SJCRH30 (cell line): Measurements from ENCODE around the gene DCDC1. TPM values are rescaled to one million over a fixed set of nuclear protein-coding genes. Genes with fewer than 3 reads are reported as not detected.
"Not testable (repeated sequence)": the region's sequence is repeated elsewhere in the genome, so short reads cannot be mapped to it uniquely, and the experiment has no call there.

Experiments
- DNase-seq, 2 experiments: peaks; one replicate each; pipeline ENCODE4 v3.0.0-alpha.2; 2015 to 2020
- H3K27ac ChIP-seq: fragments of 250-450 bp; sonication (Bioruptor Pico); 2 replicates; pipeline ENCODE4 v1.5.1; 2020; ENCODE audit warnings: mild to moderate bottlenecking, moderate library complexity
- H3K27me3 ChIP-seq: fragments of 250-450 bp; sonication (Bioruptor Pico); 2 replicates; pipeline ENCODE4 v1.5.1; 2020; ENCODE audit warnings: mild to moderate bottlenecking, moderate library complexity
- H3K36me3 ChIP-seq: fragments of 250-450 bp; sonication (Bioruptor Pico); 2 replicates; pipeline ENCODE4 v1.5.1; 2020; ENCODE audit warnings: mild to moderate bottlenecking, moderate library complexity
- H3K4me1 ChIP-seq: fragments of 250-450 bp; sonication (Bioruptor Pico); 2 replicates; pipeline ENCODE4 v1.5.1; 2020; ENCODE audit warnings: mild to moderate bottlenecking, moderate library complexity
- H3K4me3 ChIP-seq: fragments of 250-450 bp; sonication (Bioruptor Pico); 2 replicates; pipeline ENCODE4 v1.5.1; 2020; ENCODE audit warnings: mild to moderate bottlenecking, moderate library complexity
- H3K9me3 ChIP-seq: fragments of 250-450 bp; sonication (Bioruptor Pico); replicated peaks from 2 replicates; pipeline ENCODE4 v1.5.1; 2020; ENCODE audit warnings: mild to moderate bottlenecking, moderate library complexity
- total RNA-seq: library from RNA; depleted of rRNA; stranded (reverse); fragments of >200 nt; shearing (Covaris generic); gene quantifications from 2 replicates; pipeline ENCODE4 v1.2.3, GENCODE V29; 2014

DCDC1 gene
- total RNA-seq, 1 experiment from 2014 or later = 0.12 TPM

- H3K27me3 ChIP-seq = no peaks in the 10 kb centered on the region; the same call in 1 of the 2 replicates
- no peaks in the 10 kb centered on the region for H3K4me1 ChIP-seq
- no peak overlapping the region for H3K4me3 ChIP-seq
- no peaks in the 10 kb centered on the region for H3K9me3 ChIP-seq
- H3K27ac ChIP-seq = no peak overlapping the region
- H3K36me3 ChIP-seq = no peaks in the 10 kb centered on the region
- DNase-seq = no peak
These were observed 74.2 kb downstream of the DCDC1 start for GRCh38 chr11:31295308-31295707.

- H3K9me3 ChIP-seq, H3K4me1 ChIP-seq, DNase-seq, H3K36me3 ChIP-seq, H3K4me3 ChIP-seq, H3K27me3 ChIP-seq, H3K27ac ChIP-seq: not testable (repeated sequence)
These were observed 96.0 kb downstream of the DCDC1 start for GRCh38 chr11:31273527-31273926.

GRCh38 chr11:31267720-31268119 is 101.8 kb downstream of the DCDC1 start:
- Histone ChIP-seq H3K27ac (no peak overlapping the region), H3K36me3 (no peaks in the 10 kb centered on the region), H3K4me3 (no peak overlapping the region), H3K4me1 (no peaks in the 10 kb centered on the region), H3K9me3 (no peaks in the 10 kb centered on the region), H3K27me3 (no peaks in the 10 kb centered on the region)
- no peak for DNase-seq

- Histone ChIP-seq H3K4me1 (no peaks in the 10 kb centered on the region), H3K36me3 (no peaks in the 10 kb centered on the region), H3K27ac (no peak overlapping the region), H3K4me3 (no peak overlapping the region), H3K27me3 (no peaks in the 10 kb centered on the region), H3K9me3 (no peaks in the 10 kb centered on the region)
- DNase-seq = no peak
These were observed 104.7 kb downstream of the DCDC1 start for GRCh38 chr11:31264834-31265233.

GRCh38 chr11:31262761-31263160 is 106.8 kb downstream of the DCDC1 start:
- H3K4me1 ChIP-seq = no peaks in the 10 kb centered on the region
- no peak for DNase-seq

GRCh38 chr11:31259797-31260196 is 109.7 kb downstream of the DCDC1 start:
- Histone ChIP-seq H3K27me3 (no peaks in the 10 kb centered on the region), H3K4me1 (no peaks in the 10 kb centered on the region), H3K27ac (no peak overlapping the region), H3K9me3 (no peaks in the 10 kb centered on the region), H3K4me3 (no peak overlapping the region), H3K36me3 (no peaks in the 10 kb centered on the region)
- DNase-seq = no peak

More at GRCh38 chr11:31262761-31263160, 106.8 kb downstream of the DCDC1 start:
- no peak overlapping the region for H3K4me3 ChIP-seq
- H3K9me3 ChIP-seq = no peaks in the 10 kb centered on the region
- no peaks in the 10 kb centered on the region for H3K27me3 ChIP-seq
- no peaks in the 10 kb centered on the region for H3K36me3 ChIP-seq
- H3K27ac ChIP-seq = no peak overlapping the region

- no peak overlapping the region for H3K27ac ChIP-seq
- no peak for DNase-seq
- H3K9me3 ChIP-seq = no peaks in the 10 kb centered on the region
These were observed 115.1 kb downstream of the DCDC1 start for GRCh38 chr11:31254415-31254814.

GRCh38 chr11:31248768-31249167 is 120.8 kb downstream of the DCDC1 start:
- no peak overlapping the region for H3K4me3 ChIP-seq
- no peaks in the 10 kb centered on the region for H3K9me3 ChIP-seq
- DNase-seq = no peak
- H3K4me1 ChIP-seq = no peaks in the 10 kb centered on the region
- H3K36me3 ChIP-seq = no peaks in the 10 kb centered on the region
- no peaks in the 10 kb centered on the region for H3K27me3 ChIP-seq
- no peak overlapping the region for H3K27ac ChIP-seq

More at GRCh38 chr11:31254415-31254814, 115.1 kb downstream of the DCDC1 start:
- no peaks in the 10 kb centered on the region for H3K4me1 ChIP-seq
- no peaks in the 10 kb centered on the region for H3K36me3 ChIP-seq
- H3K4me3 ChIP-seq = no peak overlapping the region
- no peaks in the 10 kb centered on the region for H3K27me3 ChIP-seq

- Histone ChIP-seq H3K36me3 (no peaks in the 10 kb centered on the region), H3K27me3 (no peaks in the 10 kb centered on the region), H3K9me3 (no peaks in the 10 kb centered on the region), H3K4me1 (no peaks in the 10 kb centered on the region), H3K4me3 (no peak overlapping the region), H3K27ac (no peak overlapping the region)
- no peak for DNase-seq
These were observed 122.2 kb downstream of the DCDC1 start for GRCh38 chr11:31247321-31247720.

GRCh38 chr11:31246451-31247165 is 122.9 kb downstream of the DCDC1 start:
- Histone ChIP-seq H3K27me3 (no peaks in the 10 kb centered on the region), H3K27ac (no peak overlapping the region), H3K4me3 (no peak overlapping the region), H3K4me1 (no peaks in the 10 kb centered on the region), H3K36me3 (no peaks in the 10 kb centered on the region), H3K9me3 (no peaks in the 10 kb centered on the region)
- DNase-seq = no peak

- no peaks in the 10 kb centered on the region for H3K27me3 ChIP-seq
- no peak for DNase-seq
- H3K4me1 ChIP-seq = no peaks in the 10 kb centered on the region
- no peak overlapping the region for H3K27ac ChIP-seq
- no peak overlapping the region for H3K4me3 ChIP-seq
- no peaks in the 10 kb centered on the region for H3K36me3 ChIP-seq
- no peaks in the 10 kb centered on the region for H3K9me3 ChIP-seq
These were observed 125.8 kb downstream of the DCDC1 start for GRCh38 chr11:31243706-31244105.

GRCh38 chr11:31240340-31240904 is 129.1 kb downstream of the DCDC1 start:
- Histone ChIP-seq H3K4me1 (no peaks in the 10 kb centered on the region), H3K36me3 (no peaks in the 10 kb centered on the region), H3K9me3 (no peaks in the 10 kb centered on the region), H3K4me3 (no peak overlapping the region), H3K27me3 (no peaks in the 10 kb centered on the region), H3K27ac (no peak overlapping the region)
- peak; percentile 32 to 75 for DNase-seq

GRCh38 chr11:31237819-31238760 is 131.4 kb downstream of the DCDC1 start:
- no peak overlapping the region for H3K27ac ChIP-seq
- no peaks in the 10 kb centered on the region for H3K4me1 ChIP-seq
- no peak overlapping the region for H3K4me3 ChIP-seq
- no peaks in the 10 kb centered on the region for H3K27me3 ChIP-seq
- H3K36me3 ChIP-seq = no peaks in the 10 kb centered on the region
- no peak for DNase-seq
- no peaks in the 10 kb centered on the region for H3K9me3 ChIP-seq

GRCh38 chr11:31236143-31236542 is 133.4 kb downstream of the DCDC1 start:
- no peaks in the 10 kb centered on the region for H3K4me1 ChIP-seq
- H3K27ac ChIP-seq = no peak overlapping the region
- H3K9me3 ChIP-seq = no peaks in the 10 kb centered on the region
- H3K36me3 ChIP-seq = no peaks in the 10 kb centered on the region
- peak in 1 of 2 experiments; percentile 21 for DNase-seq
- no peaks in the 10 kb centered on the region for H3K27me3 ChIP-seq
- no peak overlapping the region for H3K4me3 ChIP-seq

- no peak overlapping the region for H3K27ac ChIP-seq
- H3K4me1 ChIP-seq = no peaks in the 10 kb centered on the region
- DNase-seq = no peak
These were observed 136.1 kb downstream of the DCDC1 start for GRCh38 chr11:31233425-31233824.

More at GRCh38 chr11:31233425-31233824, 136.1 kb downstream of the DCDC1 start:
- H3K27me3 ChIP-seq = no peaks in the 10 kb centered on the region
- no peak overlapping the region for H3K4me3 ChIP-seq
- no peaks in the 10 kb centered on the region for H3K9me3 ChIP-seq
- H3K36me3 ChIP-seq = no peaks in the 10 kb centered on the region
